ENCODE measurements around the gene PLA2G5.
A peak's percentile ranks its signal among the peaks of the same experiment; 100 is the strongest.
"Not testable (repeated sequence)": the region's sequence is repeated elsewhere in the genome, so short reads cannot be mapped to it uniquely, and the experiment has no call there.

Gene PLA2G5

GRCh38 chr1:20119347-20119746 lies 49.4 kb downstream of the PLA2G5 start, which contains the start of gene PLA2G2D:
Gene PLA2G2D (minus strand): TSS chr1:20119536. CDS start chr1:20119498, 38 bp downstream.
- no peak for DNase-seq (ENCODE audit: low read depth)

DNA sequence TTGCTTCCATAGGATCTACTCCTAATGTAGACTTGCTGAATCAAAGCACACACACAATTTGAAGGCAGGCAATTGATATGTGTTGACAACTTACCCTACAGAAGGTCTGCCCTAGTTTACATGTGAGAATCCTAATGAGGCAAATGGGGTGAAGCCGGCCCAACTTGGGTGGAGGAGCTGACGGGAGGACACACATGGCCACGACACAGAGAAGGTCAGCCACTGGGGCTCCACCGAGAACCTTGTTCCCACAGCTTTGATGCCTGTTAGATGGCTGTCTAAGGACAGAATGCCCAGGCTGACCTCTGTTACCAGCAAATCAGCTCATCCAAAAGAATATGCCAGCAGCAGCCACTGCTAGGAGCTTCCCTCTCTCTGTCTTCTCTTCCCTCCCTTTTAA lies 50.8 kb downstream of the PLA2G5 start:
- no peak for DNase-seq (ENCODE audit: low read depth)

DNA sequence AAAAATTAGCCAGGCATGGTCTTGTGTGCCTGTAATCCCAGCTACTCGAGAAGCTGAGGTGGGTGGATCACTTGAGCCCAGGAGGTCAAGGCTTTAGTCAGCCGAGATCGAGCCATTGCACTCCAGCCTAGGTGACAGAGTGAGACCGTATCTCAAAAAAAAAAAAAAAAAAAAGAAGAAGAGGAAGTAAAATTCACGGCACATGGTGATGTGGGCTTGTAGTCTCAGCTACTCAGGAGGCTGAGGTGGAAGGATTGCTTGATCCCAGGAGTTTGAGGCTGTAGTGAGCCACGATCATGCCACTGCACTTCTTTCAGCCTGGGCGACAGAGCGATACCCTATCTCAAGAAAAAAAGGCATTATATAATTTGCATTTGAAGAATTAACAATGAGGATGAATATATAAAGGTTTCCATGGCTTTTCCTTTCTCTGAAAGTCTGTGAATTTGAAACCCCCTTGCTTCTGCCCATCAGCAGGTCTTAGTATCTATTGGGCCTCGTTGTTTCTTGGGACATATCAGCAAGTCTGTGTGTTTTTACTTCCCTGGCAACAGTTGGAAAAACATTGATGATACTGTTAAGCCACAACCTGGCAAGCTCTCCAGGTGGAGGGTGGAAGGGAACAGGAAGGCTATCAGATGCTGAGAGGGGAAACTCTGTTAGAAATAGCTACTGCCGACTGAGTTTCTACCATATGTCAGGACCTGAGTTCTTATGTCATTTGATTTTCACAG lies 53.9 kb downstream of the PLA2G5 start:
- DNase-seq (ENCODE audit: low read depth), result no peak

DNA sequence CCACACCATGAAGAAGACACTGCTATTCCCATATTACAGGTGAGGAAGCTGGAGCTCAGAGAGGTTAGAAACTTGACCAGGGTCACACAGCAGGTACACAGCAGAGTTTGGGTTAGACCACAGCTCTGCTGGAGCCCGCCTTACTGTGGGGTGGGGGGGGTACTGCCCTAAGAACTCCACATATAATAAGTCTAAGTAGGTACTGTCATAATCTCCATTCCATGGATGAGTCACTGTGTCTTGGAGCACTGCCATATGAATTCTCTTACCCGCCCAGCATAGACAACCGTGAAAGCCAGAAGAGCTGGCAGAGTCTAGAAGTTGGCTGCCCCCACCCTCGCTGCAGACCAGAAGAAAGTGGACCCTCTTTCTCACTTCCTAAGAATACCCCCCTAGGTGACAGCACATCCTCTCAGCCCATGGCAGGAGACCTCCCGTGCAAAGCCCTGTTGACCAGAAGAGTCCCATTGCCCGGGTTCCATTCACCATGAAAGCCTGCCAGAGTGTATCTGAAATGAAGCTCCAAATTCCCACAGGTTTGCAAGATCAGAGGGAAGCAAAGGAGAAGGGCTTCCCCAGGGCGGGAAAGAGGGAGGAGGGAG lies 54.6 kb downstream of the PLA2G5 start:
- DNase-seq (ENCODE audit: low read depth), result peak; percentile 70

DNA sequence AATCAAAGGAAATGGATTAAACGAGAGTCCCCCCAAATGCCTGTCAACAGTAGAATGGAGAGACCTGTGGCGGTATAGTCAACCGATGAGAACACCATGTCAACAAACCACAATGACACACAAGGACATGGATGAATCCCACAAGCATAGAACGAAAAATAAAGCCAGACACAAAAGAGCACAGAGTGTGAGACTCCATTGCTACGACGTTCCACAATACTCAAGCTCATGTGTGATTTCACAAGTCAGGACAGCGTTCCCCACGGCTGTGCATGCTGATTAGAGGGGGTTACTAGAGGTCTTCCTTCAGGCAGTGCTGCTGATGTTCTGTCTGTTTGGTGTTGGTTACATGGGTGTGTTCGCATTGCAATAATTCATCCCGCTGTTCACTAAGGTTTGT lies 55.1 kb downstream of the PLA2G5 start:
- DNase-seq (ENCODE audit: low read depth), result no peak

- no peak for DNase-seq (ENCODE audit: low read depth)
Observed at GRCh38 chr1:20126041-20126805, 56.2 kb downstream of the PLA2G5 start.

- no peak for DNase-seq (ENCODE audit: low read depth)
Observed at GRCh38 chr1:20126806-20127440, 56.9 kb downstream of the PLA2G5 start.

DNA sequence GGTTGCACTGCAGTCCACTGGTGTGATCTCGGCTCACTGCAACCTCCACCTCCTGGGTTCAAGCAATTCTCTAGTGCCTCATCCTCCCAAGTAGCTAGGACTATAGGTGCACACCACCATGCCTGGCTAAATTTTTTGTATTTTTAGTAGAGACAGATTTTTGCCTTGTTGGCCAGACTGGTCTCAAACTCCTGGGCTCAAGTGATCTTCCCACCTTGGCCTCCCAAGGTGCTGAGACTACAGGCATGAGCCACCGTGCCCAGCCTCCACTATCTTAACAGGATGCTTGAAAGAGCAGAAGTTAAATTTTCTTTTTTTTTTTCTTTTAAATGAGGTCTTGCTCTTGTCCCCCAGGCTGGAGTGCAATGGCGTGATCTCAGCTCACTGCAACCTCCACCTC lies 60.5 kb downstream of the PLA2G5 start:
- DNase-seq (ENCODE audit: low read depth), result not testable (repeated sequence)

DNA sequence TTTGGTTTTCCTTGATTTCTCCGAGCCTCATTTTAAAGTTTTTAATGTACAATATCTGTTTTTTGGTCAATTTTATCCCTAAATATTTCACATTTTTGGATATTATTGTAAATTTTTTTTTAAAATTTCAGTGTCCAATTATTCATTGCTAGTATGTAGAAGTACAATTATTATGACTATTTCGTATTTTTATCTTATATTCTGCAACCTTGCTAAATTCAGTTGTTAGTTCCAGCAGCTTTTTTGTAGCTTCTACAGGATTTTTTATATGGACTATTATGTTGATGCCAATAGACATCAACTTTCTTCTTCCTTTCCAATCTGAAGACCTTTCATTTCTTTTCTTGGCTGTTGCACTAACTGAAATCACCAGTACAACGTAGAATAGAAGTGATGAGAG lies 65.0 kb downstream of the PLA2G5 start:
- no peak for DNase-seq (ENCODE audit: low read depth)

DNA sequence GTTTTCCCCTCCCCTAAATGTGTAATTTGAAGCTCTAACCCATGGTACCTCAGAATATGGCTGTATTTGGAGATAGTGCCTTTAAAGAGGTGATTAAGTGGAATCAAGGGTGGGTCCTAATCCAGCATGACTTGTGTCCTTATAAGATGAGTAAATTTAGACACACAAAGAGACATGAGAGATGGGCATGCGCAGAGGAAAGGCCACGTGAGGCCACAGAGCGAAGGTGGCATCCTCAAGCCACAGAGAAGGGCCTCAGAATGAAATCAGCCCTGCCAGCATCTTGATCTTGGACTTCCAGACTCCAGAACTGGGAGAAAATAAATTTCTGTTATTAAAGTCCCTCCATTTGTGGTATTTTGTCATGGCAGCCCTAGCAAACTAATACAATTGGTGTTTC lies 66.3 kb downstream of the PLA2G5 start:
- no peak for DNase-seq (ENCODE audit: low read depth)

GRCh38 chr1:20137055-20137454 lies 67.1 kb downstream of the PLA2G5 start:
- no peak for DNase-seq (ENCODE audit: low read depth)

- DNase-seq (ENCODE audit: low read depth), result no peak
Observed at GRCh38 chr1:20137604-20138003, 67.6 kb downstream of the PLA2G5 start.

GRCh38 chr1:20138346-20138745 lies 68.4 kb downstream of the PLA2G5 start:
- DNase-seq (ENCODE audit: low read depth), result no peak

GRCh38 chr1:20138961-20139550 lies 69.1 kb downstream of the PLA2G5 start, which contains the start of gene PLA2G2F:
Gene PLA2G2F (plus strand): TSS chr1:20139323. CDS start chr1:20139428, 105 bp downstream.
- no peak for DNase-seq (ENCODE audit: low read depth)

- DNase-seq (ENCODE audit: low read depth), result no peak
Observed at GRCh38 chr1:20139776-20140612, 70.0 kb downstream of the PLA2G5 start.

GRCh38 chr1:20141001-20141400 lies 71.0 kb downstream of the PLA2G5 start:
- DNase-seq (ENCODE audit: low read depth), result no peak

GRCh38 chr1:20141466-20141865 lies 71.5 kb downstream of the PLA2G5 start:
- DNase-seq (ENCODE audit: low read depth), result no peak

All from stromal cell of bone marrow (primary cell).